Activated naive CD8-positive, alpha-beta T cell treated with anti-CD3 and anti-CD28 coated beads, Interleukin-2, amount 10 ng/mL, durations not matched to agents 7 days and 5 days (primary cell): ENCODE data around the gene CERKL. TPM values are rescaled to one million over a fixed set of nuclear protein-coding genes. Genes with fewer than 3 reads are reported as not detected.

Experiments
- ATAC-seq: fragments of 150-1000 bp; cut with Tn5 transposase; one replicate; pipeline ENCODE4 v1.10.0; 2021; ENCODE audit warnings: low read depth, moderate library complexity
- POLR2A ChIA-PET: fragments of 350-600 bp; sonication (Branson Sonifier 250); formaldehyde crosslinking; loops from one replicate; lab custom pipeline; 2021; ENCODE audit warnings: antibody characterized with exemption; lab: Charles Lee
- DNase-seq: peaks from one replicate; pipeline ENCODE4 v3.0.0; 2021
- H3K27ac Mint-ChIP-seq: one replicate; pipeline ENCODE4 v1.8.0; 2022; ENCODE audit warnings: mild to moderate bottlenecking, mixed read lengths
- H3K27me3 Mint-ChIP-seq: one replicate; pipeline ENCODE4 v1.8.0; 2022; ENCODE audit warnings: mild to moderate bottlenecking, moderate library complexity, mixed read lengths
- H3K36me3 Mint-ChIP-seq: one replicate; pipeline ENCODE4 v1.8.0; 2021; ENCODE audit warnings: mild to moderate bottlenecking, mixed read lengths
- H3K4me1 Mint-ChIP-seq: one replicate; pipeline ENCODE4 v1.8.0; 2021; ENCODE audit warnings: mixed read lengths
- H3K4me3 Mint-ChIP-seq: one replicate; pipeline ENCODE4 v1.8.0; 2022; ENCODE audit warnings: mild to moderate bottlenecking, moderate library complexity, mixed read lengths
- H3K9me3 Mint-ChIP-seq: one replicate; pipeline ENCODE4 v1.8.0; 2021; ENCODE audit warnings: mixed read lengths
- total RNA-seq, 2 experiments: library from RNA; stranded (reverse); gene quantifications; one replicate each; pipeline ENCODE4 v1.2.3, GENCODE V29; 2021

CERKL gene
- total RNA-seq, 2 experiments from 2014 or later = not detected

GRCh38 chr2:181570833-181571661, 85.9 kb downstream of the CERKL start:
- no peak for DNase-seq
- Mint-ChIP-seq H3K27me3 (peaks cover 2% of the 10 kb centered on the region), H3K27ac (no peak overlapping the region), H3K4me1 (peaks cover 6% of the 10 kb centered on the region), H3K36me3 (no peaks in the 10 kb centered on the region), H3K9me3 (no peaks in the 10 kb centered on the region), H3K4me3 (peak overlapping the region; percentile 2)
- no peak for ATAC-seq
- POLR2A ChIA-PET = no interaction called here

- POLR2A ChIA-PET = no interaction called here
- Mint-ChIP-seq H3K4me3 (no peak overlapping the region), H3K27ac (no peak overlapping the region), H3K27me3 (peaks cover 2% of the 10 kb centered on the region), H3K9me3 (no peaks in the 10 kb centered on the region), H3K4me1 (peaks cover 7% of the 10 kb centered on the region), H3K36me3 (no peaks in the 10 kb centered on the region)
- no peak for DNase-seq
- no peak for ATAC-seq
Observed at GRCh38 chr2:181570059-181570458, 86.8 kb downstream of the CERKL start.

DNA sequence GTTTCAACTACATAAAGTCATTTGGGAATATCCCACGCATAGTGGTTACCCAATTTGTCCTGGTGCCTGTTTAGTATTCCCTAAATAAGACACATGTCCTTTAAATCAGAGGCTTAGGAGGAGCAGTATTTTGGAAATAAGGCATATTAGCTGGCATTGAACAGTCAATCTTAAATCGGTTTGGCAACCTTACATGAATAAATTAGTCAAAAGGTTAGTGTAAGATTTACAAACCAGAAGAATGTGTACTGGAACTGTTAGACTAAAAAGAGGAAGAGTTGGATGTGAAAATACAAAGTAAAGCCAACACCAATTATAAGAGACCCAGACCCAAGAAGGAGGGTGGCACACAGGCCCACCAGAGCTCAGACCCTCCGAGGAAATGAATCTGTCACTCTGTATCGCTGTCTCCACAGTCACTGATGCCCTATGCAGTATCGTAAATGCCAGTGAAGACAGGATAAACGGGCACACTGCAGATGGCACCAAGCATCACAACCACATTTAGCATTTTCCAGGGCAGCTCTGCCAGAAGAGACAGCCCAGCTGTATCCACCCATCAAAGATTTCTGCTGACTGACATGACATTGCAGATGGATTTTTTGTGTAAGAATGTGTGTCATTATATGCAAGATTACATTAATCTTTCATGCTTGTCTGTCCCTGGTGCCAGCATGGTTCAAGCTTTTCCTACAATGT, 90.4 kb downstream of the CERKL start:
- Mint-ChIP-seq H3K27me3 (peaks cover 2% of the 10 kb centered on the region), H3K36me3 (no peaks in the 10 kb centered on the region), H3K27ac (no peak overlapping the region), H3K9me3 (no peaks in the 10 kb centered on the region), H3K4me3 (no peak overlapping the region), H3K4me1 (peaks cover 8% of the 10 kb centered on the region)
- DNase-seq (no peak), ATAC-seq (no peak)
- POLR2A ChIA-PET = no interaction called here

GRCh38 chr2:181563101-181563692, 93.7 kb downstream of the CERKL start:
- POLR2A ChIA-PET = no interaction called here
- Mint-ChIP-seq H3K27me3 (no peaks in the 10 kb centered on the region), H3K9me3 (no peaks in the 10 kb centered on the region), H3K4me3 (no peak overlapping the region), H3K36me3 (peaks cover 5% of the 10 kb centered on the region), H3K27ac (no peak overlapping the region), H3K4me1 (peaks cover 6% of the 10 kb centered on the region)
- ATAC-seq (no peak), DNase-seq (no peak)

- POLR2A ChIA-PET = no interaction called here
- Mint-ChIP-seq H3K4me3 (no peak overlapping the region), H3K27me3 (no peaks in the 10 kb centered on the region), H3K4me1 (no peaks in the 10 kb centered on the region), H3K36me3 (peaks cover 8% of the 10 kb centered on the region), H3K9me3 (peaks cover 5% of the 10 kb centered on the region), H3K27ac (no peak overlapping the region)
- ATAC-seq (no peak), DNase-seq (no peak)
Observed at GRCh38 chr2:181558371-181558770, 98.5 kb downstream of the CERKL start.

DNA sequence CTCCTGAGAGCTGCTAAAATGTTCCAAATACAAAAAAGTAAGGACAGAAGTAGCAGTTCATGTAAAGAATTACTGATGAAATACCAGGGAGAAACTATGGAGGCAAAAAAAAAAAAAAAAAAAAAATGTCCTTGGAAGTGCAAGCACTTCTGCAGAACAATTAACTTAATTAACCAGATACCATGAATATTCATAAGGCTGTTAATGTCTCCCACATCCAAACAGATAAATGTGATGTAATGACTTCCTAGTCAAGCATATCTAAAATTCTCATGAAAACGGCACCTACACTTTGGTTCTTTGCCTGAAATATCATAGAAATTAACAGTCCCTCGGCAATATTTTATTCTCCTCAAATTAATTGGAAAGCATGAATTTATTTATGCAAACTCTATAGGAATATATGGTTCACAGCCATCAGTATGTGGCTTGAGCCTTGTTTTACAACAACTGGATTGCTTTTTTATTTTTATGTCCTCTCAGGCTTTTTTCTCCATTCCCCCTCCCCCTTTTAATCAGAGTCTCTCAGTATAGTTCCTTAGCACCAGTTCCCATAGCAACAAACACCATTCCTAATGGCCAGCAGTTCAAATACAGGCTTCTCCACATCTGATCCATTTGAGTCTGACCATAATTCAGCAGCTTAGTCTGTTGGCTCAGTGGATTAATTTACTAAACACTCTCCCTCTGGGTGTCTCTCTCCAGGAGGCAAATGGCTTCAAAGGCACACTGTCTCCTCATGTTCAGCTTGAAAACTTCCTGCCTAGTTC, 102.7 kb downstream of the CERKL start:
- no peak for DNase-seq
- H3K27ac Mint-ChIP-seq = no peak overlapping the region
- no peak overlapping the region for H3K4me3 Mint-ChIP-seq
- peaks cover 20% of the 10 kb centered on the region for H3K36me3 Mint-ChIP-seq
- H3K27me3 Mint-ChIP-seq = no peaks in the 10 kb centered on the region
- no peaks in the 10 kb centered on the region for H3K4me1 Mint-ChIP-seq
- POLR2A ChIA-PET = no interaction called here
- peaks cover 5% of the 10 kb centered on the region for H3K9me3 Mint-ChIP-seq
- ATAC-seq = no peak

- Mint-ChIP-seq H3K4me3 (no peak overlapping the region), H3K4me1 (no peaks in the 10 kb centered on the region), H3K27me3 (no peaks in the 10 kb centered on the region), H3K27ac (no peak overlapping the region), H3K9me3 (peaks cover 5% of the 10 kb centered on the region), H3K36me3 (peaks cover 17% of the 10 kb centered on the region)
- POLR2A ChIA-PET = no interaction called here
- ATAC-seq = no peak
- DNase-seq = no peak
Observed at GRCh38 chr2:181553244-181553643, 103.7 kb downstream of the CERKL start.

DNA sequence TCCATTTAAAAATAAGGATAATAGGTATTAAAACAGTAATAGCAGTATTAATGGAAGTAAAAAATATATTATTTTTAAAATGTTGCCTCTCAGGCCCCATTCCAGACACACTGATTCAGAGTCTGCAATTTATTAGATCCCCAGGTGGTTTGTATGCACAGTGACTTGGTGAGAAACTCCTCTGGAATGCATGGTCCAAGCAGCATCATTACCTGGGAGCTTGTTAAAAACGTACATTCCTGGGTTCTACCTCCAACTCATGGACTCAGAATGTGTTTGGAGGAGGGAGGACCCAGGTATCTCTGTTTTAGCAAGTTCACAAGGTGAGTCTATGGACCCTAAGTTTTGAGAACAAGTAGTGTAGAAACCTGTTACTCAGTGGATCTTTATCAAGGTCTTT, 104.1 kb downstream of the CERKL start:
- DNase-seq (no peak), ATAC-seq (no peak)
- no peak overlapping the region for H3K4me3 Mint-ChIP-seq
- peaks cover 20% of the 10 kb centered on the region for H3K36me3 Mint-ChIP-seq
- H3K4me1 Mint-ChIP-seq = no peaks in the 10 kb centered on the region
- H3K9me3 Mint-ChIP-seq = peaks cover 5% of the 10 kb centered on the region
- no peaks in the 10 kb centered on the region for H3K27me3 Mint-ChIP-seq
- H3K27ac Mint-ChIP-seq = no peak overlapping the region
- POLR2A ChIA-PET = no interaction called here

DNA sequence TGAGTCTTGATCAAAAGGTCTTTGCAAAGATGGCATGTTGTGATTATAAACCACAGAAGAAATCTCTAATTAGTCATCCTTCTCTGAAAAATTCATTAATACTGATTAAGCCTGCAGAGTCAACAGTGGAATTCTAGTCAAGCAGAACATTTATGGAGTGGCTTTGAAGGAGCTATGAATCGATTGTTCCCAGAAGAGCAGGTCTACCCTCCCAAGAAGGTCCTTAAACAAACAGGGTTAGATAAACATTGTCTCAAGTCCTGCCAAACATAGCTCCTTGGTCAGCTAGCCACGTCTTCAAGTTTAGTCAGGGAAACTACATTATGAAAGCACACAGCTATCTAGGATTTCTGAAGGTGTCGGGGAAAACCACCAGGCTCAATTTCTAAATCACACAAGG, 110.8 kb downstream of the CERKL start:
- DNase-seq = no peak
- Mint-ChIP-seq H3K4me1 (no peaks in the 10 kb centered on the region), H3K9me3 (no peaks in the 10 kb centered on the region), H3K27me3 (no peaks in the 10 kb centered on the region), H3K36me3 (peaks cover 19% of the 10 kb centered on the region), H3K27ac (no peak overlapping the region), H3K4me3 (no peak overlapping the region)
- POLR2A ChIA-PET = no interaction called here
- no peak for ATAC-seq

DNA sequence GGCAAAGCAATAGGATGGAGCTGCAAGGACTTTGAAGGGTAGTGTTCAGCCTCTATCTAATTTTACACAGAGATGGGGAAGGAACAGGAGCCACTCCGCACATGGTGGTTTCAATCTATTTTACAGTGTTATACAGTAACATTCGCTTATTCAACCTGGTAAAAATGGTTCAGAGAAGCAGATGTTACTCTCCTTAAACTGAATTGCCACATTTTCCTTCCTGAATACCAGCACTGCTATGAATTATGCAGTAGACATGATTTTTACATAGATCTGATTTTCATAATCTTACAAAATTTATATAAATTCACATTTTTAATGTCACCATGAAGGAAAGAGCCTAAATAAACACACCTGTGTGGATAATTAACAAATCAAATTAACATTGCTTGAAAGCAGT, 114.7 kb downstream of the CERKL start:
- no peak for DNase-seq
- Mint-ChIP-seq H3K27ac (no peak overlapping the region), H3K27me3 (no peaks in the 10 kb centered on the region), H3K36me3 (peaks cover 41% of the 10 kb centered on the region), H3K4me3 (no peak overlapping the region), H3K9me3 (no peaks in the 10 kb centered on the region), H3K4me1 (no peaks in the 10 kb centered on the region)
- ATAC-seq = no peak
- POLR2A ChIA-PET = no interaction called here

GRCh38 chr2:181540421-181540820, 116.5 kb downstream of the CERKL start:
- no peak for ATAC-seq

GRCh38 chr2:181536730-181537129, 120.2 kb downstream of the CERKL start:
- Mint-ChIP-seq H3K36me3 (peaks cover 66% of the 10 kb centered on the region), H3K4me3 (no peak overlapping the region), H3K9me3 (no peaks in the 10 kb centered on the region), H3K27ac (no peak overlapping the region), H3K27me3 (no peaks in the 10 kb centered on the region), H3K4me1 (peaks cover 2% of the 10 kb centered on the region)
- no peak for DNase-seq
- POLR2A ChIA-PET = no interaction called here
- ATAC-seq = no peak

More at GRCh38 chr2:181540421-181540820, 116.5 kb downstream of the CERKL start:
- no peaks in the 10 kb centered on the region for H3K9me3 Mint-ChIP-seq
- DNase-seq = no peak
- H3K36me3 Mint-ChIP-seq = peaks cover 50% of the 10 kb centered on the region
- POLR2A ChIA-PET = no interaction called here
- H3K27ac Mint-ChIP-seq = no peak overlapping the region
- H3K27me3 Mint-ChIP-seq = no peaks in the 10 kb centered on the region
- no peak overlapping the region for H3K4me3 Mint-ChIP-seq
- H3K4me1 Mint-ChIP-seq = no peaks in the 10 kb centered on the region

GRCh38 chr2:181528441-181528840, 128.5 kb downstream of the CERKL start:
- POLR2A ChIA-PET = no interaction called here
- no peak overlapping the region for H3K27ac Mint-ChIP-seq
- no peaks in the 10 kb centered on the region for H3K4me1 Mint-ChIP-seq
- H3K4me3 Mint-ChIP-seq = no peak overlapping the region
- no peaks in the 10 kb centered on the region for H3K9me3 Mint-ChIP-seq
- ATAC-seq = no peak
- H3K27me3 Mint-ChIP-seq = no peaks in the 10 kb centered on the region
- peaks cover 47% of the 10 kb centered on the region for H3K36me3 Mint-ChIP-seq
- DNase-seq = no peak
